Measurements from ENCODE around the gene EHD4. TPM values are rescaled to one million over a fixed set of nuclear protein-coding genes. Genes with fewer than 3 reads are reported as not detected.

The EHD4 gene
- total and polyA plus RNA-seq, 9 of the 15 experiments (the other 6 are each of a cell fraction or from before 2014, with no cell fraction given): 0.89 to 10.3 (median 6.4) TPM

DNA sequence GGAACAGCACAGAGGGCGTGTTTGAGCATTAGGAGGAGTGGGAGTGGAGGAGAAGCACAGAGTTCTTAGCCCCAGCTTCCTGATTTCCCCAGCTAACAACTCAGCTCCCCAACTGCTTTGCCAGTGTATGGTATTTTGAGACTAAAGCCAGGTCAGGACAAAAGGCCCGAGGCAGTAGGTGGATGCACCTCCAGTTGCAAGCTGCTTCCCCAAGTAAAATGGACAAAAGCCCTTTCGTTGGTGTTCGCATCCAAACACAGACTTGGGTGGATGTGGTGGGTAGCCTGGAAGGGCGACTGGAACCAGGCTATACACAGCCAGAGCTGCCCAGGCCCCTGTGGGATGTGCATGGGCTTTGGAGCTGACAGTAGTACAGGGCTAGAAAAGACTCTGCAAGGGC, 12.3 kb upstream of the EHD4 start (continued):
- TF ChIP-seq, protein P1, sequence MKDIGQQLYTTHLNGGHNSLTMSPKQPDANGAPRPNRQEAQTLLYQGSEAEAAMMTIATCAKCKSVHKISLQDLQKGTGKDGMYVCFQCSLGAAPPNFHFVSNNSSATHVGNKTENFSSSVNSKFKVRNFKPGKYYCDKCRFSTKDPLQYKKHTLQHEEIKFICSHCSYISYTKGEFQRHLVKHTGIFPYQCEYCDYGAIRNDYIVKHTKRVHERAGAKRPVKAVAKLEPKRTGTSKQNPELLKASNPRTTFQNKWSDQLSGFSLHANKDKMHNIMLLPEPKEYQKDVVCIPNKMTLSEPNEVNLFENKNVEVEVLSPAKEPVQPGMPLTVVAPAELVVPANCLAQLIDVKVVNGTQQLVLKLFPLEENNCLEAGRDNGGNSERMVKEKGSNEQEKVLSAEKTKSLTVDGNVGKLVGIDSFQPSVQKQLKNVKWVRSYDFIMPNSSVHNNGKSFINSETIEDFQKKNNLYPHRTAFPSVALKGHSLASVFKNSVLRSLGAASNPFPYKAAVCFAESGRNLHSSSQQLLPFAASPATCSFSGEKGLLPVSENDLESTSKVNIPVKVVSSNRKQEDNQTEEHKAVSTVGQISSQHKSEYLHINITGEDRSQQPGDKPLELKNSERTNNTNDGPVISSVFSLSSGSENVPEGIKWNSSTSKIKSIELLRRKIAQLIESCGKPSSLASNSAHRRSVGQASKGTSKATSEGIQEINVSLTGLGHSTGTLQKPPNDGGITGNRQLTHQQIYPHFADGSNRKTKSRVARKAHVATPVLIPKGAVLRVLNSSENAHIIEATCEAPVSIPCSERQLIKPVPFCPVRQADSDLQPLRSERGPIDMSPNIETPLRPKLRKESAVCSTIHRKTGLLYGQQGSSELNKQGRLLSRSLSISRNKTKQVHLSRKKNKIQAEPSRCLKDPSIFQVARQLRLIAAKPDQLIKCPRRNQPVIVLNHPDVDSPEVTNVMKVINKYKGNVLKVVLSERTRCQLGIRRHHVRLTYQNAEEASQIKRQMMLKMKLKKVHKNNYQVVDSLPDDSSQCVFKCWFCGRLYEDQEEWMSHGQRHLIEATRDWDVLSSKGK (CRISPR knock-in tag; IDR thresholded peaks at IDR 0.05): no peak
- TF ChIP-seq MTF1 (CRISPR knock-in tag; IDR thresholded peaks at IDR 0.05; ENCODE audit: borderline replicate concordance): no peak
- no peak for TF ChIP-seq SRSF3 (IDR thresholded peaks at IDR 0.05; ENCODE audit: insufficient read depth, low read length)
- TF ChIP-seq ZNF316 (IDR thresholded peaks at IDR 0.05): no peak
- no peak for TF ChIP-seq PHF21A (IDR thresholded peaks at IDR 0.05; ENCODE audit: borderline replicate concordance, low read depth)

DNA sequence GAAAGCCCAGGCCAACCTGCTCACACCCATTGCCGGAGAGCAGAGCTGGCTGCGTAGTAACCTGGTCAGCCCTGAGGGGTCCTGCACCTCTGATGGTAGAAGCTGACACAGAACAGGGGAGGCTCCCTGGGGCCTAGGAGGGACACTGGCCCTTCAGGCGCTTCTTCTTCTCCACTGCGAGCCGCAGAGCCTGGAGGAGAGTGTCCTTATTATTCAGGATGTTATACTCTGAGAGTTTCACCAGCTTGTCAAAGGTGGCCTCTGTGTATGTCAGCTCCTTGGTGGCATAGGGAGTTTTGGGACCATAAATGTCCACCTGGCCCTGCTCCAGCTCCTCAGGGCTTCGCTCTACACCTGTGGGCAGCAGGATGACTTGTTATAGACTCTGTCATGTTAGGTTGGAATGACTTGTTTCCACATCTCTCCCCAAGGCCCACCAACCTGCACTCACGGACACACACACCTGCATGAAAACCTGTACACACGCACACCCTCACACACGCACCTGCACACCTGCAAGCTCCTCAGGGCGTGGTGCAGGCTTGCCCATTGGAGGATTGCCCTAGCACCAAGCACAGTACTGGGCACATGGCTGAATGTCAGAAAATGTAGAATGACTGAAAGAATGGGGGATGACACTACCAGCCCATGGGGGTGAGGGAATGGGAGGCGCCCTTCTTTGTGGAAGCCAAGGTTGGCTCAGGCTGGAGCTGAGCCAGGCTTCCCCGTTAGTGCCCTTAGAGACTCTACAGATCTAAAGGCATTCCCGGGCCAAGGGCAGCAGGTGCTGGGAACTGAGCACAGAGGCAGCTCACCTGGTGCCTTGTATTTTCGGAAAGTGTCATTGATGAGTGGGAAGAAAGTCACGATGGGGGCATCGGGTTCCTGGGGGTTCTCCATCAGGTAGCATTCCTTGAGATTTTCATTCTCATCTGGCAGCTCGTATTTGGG, 11.5 kb upstream of the EHD4 start:
- peaks cover 13 to 30% of the 10 kb centered on the region in 2 experiments for H3K4me1 ChIP-seq (replicated peaks in 1 of 2; ENCODE audit: control insufficient read depth in 2 of 2, insufficient read depth in 2 of 2, low read length in 2 of 2)
- peaks cover 4% of the 10 kb centered on the region for H3K9me1 ChIP-seq (ENCODE audit: control insufficient read depth, insufficient read depth, low read length)
- no peaks in the 10 kb centered on the region for H3K9me3 ChIP-seq (replicated peaks; ENCODE audit: control insufficient read depth, insufficient read depth, low read depth, low read length)
- H2AFZ ChIP-seq (ENCODE audit: low read depth, low read length): no peak overlapping the region
- no TSS peak for BruUV-seq (replicated peaks)
- H3K36me3 ChIP-seq (ENCODE audit: control insufficient read depth, insufficient read depth, low read length): no peaks in the 10 kb centered on the region
- H3K27ac ChIP-seq (ENCODE audit: extremely low read depth, low read depth, low read length): no peak overlapping the region
- intact Hi-C loops (cut with micrococcal nuclease) (loop anchor here (10.0 kb wide), 1 partner anchor 491 kb away; no protein-coding TSS in a partner anchor), in situ Hi-C loops (cut with MboI) (no loop called here)
- no peak for DNase-seq (ENCODE audit: extremely low read depth in 1 of 4, low spot score in 3 of 4)
- ChIA-PET CTCF (ENCODE audit: low intra/inter-chr PET ratio) (no interaction called here), POLR2A (interaction anchor here (0.7 to 0.9 kb wide), 3 partner anchors 26 to 150 kb away, joined by 3 to 4 read pairs (median 3); no protein-coding TSS in a partner anchor)
- no peak overlapping the region for H3K9ac ChIP-seq (ENCODE audit: insufficient read depth in 1 of 2, low read depth in 2 of 2, low read length in 2 of 2)
- H3K27me3 ChIP-seq (ENCODE audit: control insufficient read depth in 2 of 2, insufficient read depth in 2 of 2, low read length in 2 of 2): peaks cover 21 to 43% of the 10 kb centered on the region in 2 experiments; a peak in 4 of 5 replicates
- no peaks in the 10 kb centered on the region for H4K20me1 ChIP-seq (replicated peaks; ENCODE audit: control insufficient read depth, insufficient read depth, low read length)
- no peak overlapping the region for H3K4me3 ChIP-seq
- H3K4me2 ChIP-seq (ENCODE audit: insufficient read depth, low read length): no peak overlapping the region
- no peak for ATAC-seq
- 36% methylated on average over 17 of the region's 17 CpGs for WGBS (ENCODE audit: insufficient coverage, low coverage, missing lambda C conversion rate)
- H3K79me2 ChIP-seq (ENCODE audit: control insufficient read depth, insufficient read depth, low read length): no peaks in the 10 kb centered on the region
- FAIRE-seq: no peak
- TF ChIP-seq RBM34 (IDR thresholded peaks at IDR 0.05; ENCODE audit: borderline replicate concordance, insufficient read depth, low read length) (no peak), FOS (IDR thresholded peaks at IDR 0.05; ENCODE audit: extremely low read depth, insufficient read length) (no peak), CHD1 (IDR thresholded peaks at IDR 0.05; ENCODE audit: low read length) (no peak), BDP1 (IDR thresholded peaks at IDR 0.05; ENCODE audit: insufficient read depth, insufficient read length) (no peak), NFRKB (IDR thresholded peaks at IDR 0.05; ENCODE audit: low read depth) (no peak), EP400 (IDR thresholded peaks at IDR 0.05) (no peak), ZNF3 (CRISPR knock-in tag; IDR thresholded peaks at IDR 0.05) (no peak)
- TF ChIP-seq, protein P2, sequence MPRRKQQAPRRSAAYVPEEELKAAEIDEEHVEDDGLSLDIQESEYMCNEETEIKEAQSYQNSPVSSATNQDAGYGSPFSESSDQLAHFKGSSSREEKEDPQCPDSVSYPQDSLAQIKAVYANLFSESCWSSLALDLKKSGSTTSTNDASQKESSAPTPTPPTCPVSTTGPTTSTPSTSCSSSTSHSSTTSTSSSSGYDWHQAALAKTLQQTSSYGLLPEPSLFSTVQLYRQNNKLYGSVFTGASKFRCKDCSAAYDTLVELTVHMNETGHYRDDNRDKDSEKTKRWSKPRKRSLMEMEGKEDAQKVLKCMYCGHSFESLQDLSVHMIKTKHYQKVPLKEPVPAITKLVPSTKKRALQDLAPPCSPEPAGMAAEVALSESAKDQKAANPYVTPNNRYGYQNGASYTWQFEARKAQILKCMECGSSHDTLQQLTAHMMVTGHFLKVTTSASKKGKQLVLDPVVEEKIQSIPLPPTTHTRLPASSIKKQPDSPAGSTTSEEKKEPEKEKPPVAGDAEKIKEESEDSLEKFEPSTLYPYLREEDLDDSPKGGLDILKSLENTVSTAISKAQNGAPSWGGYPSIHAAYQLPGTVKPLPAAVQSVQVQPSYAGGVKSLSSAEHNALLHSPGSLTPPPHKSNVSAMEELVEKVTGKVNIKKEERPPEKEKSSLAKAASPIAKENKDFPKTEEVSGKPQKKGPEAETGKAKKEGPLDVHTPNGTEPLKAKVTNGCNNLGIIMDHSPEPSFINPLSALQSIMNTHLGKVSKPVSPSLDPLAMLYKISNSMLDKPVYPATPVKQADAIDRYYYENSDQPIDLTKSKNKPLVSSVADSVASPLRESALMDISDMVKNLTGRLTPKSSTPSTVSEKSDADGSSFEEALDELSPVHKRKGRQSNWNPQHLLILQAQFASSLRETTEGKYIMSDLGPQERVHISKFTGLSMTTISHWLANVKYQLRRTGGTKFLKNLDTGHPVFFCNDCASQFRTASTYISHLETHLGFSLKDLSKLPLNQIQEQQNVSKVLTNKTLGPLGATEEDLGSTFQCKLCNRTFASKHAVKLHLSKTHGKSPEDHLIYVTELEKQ (CRISPR knock-in tag; IDR thresholded peaks at IDR 0.05): no peak

Measured in K562 (cell line).